Calu3 (cell line): ENCODE data around the gene ZFTA. TPM values are rescaled to one million over a fixed set of nuclear protein-coding genes. Genes with fewer than 3 reads are reported as not detected.
A peak's percentile ranks its signal among the peaks of the same experiment; 100 is the strongest.

Source experiments
- BruUV-seq: library from RNA; stranded (reverse); fragments of 400-500 nt; replicated peaks from 2 replicates; lab custom pipeline; 2021; lab: Mats Ljungman, UMichigan
- CTCF ChIA-PET: fragments of 300-600 bp; sonication (Branson Sonifier 250); formaldehyde crosslinking; loops from one replicate; lab custom pipeline; 2022; ENCODE audit warnings: antibody characterized with exemption; lab: Charles Lee
- DNase-seq: peaks from one replicate; pipeline ENCODE4 v3.0.0; 2022
- H3K27ac Mint-ChIP-seq: one replicate; pipeline ENCODE4 v1.8.0; 2022; ENCODE audit warnings: mixed read lengths; ENCODE audit not compliant: unreplicated experiment
- H3K27me3 Mint-ChIP-seq: one replicate; pipeline ENCODE4 v1.8.0; 2022; ENCODE audit warnings: mixed read lengths; ENCODE audit not compliant: unreplicated experiment
- H3K36me3 Mint-ChIP-seq: one replicate; pipeline ENCODE4 v1.8.0; 2022; ENCODE audit warnings: mild to moderate bottlenecking, moderate library complexity, mixed read lengths; ENCODE audit not compliant: insufficient read depth, unreplicated experiment
- H3K4me1 Mint-ChIP-seq: one replicate; pipeline ENCODE4 v1.8.0; 2022; ENCODE audit warnings: mild to moderate bottlenecking, low read depth, mixed read lengths; ENCODE audit not compliant: unreplicated experiment
- H3K4me3 Mint-ChIP-seq: one replicate; pipeline ENCODE4 v1.8.0; 2022; ENCODE audit warnings: mild to moderate bottlenecking, low read depth, moderate library complexity, mixed read lengths; ENCODE audit not compliant: unreplicated experiment
- H3K9me3 Mint-ChIP-seq: one replicate; pipeline ENCODE4 v1.8.0; 2022; ENCODE audit warnings: low read depth, mixed read lengths; ENCODE audit not compliant: unreplicated experiment
- intact Hi-C: fragments of 100-400 bp; cut with micrococcal nuclease; formaldehyde crosslinking; loops from one replicate; pipeline ENCODE4 v1.10.0; 2022; ENCODE audit not compliant: unreplicated experiment
- total RNA-seq: library from RNA; stranded (reverse); gene quantifications from 2 replicates; pipeline ENCODE4 v1.2.3, GENCODE V29; 2022
- TF ChIP-seq, protein P1 (sequence below): fragments of 200-600 bp; IDR thresholded peaks from one replicate; pipeline ENCODE4 v1.8.0; 2022; ENCODE audit warnings: antibody characterized with exemption; ENCODE audit not compliant: unreplicated experiment

Gene ZFTA
- total RNA-seq, 1 experiment from 2014 or later, result 12.1 TPM

DNA sequence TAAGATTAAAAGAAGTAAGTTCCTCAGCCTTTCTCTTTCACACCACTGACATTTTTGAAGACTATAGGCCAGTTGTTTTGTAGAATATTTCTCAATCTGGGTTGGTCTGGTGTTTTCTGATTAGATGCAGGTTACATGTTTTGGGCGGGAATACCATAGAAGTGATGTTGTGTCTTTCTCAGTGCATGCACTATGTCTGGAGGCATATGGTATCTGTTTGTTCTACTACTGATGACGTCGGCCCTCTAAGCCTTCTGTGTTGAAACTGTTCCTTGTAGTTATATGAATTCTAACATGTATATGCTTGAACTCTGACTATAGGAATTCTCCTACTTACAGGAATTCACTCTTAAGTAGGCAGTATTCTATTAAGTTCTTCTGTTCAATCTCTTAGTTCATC lies 21.6 kb downstream of the ZFTA start:
- Mint-ChIP-seq H3K27me3 (no peaks in the 10 kb centered on the region), H3K36me3 (peaks cover 16% of the 10 kb centered on the region), H3K9me3 (no peaks in the 10 kb centered on the region), H3K4me3 (no peak overlapping the region), H3K27ac (no peak overlapping the region), H3K4me1 (peaks cover 11% of the 10 kb centered on the region)
- CTCF ChIA-PET, result no interaction called here
- no TSS peak for BruUV-seq
- TF ChIP-seq, protein P1, sequence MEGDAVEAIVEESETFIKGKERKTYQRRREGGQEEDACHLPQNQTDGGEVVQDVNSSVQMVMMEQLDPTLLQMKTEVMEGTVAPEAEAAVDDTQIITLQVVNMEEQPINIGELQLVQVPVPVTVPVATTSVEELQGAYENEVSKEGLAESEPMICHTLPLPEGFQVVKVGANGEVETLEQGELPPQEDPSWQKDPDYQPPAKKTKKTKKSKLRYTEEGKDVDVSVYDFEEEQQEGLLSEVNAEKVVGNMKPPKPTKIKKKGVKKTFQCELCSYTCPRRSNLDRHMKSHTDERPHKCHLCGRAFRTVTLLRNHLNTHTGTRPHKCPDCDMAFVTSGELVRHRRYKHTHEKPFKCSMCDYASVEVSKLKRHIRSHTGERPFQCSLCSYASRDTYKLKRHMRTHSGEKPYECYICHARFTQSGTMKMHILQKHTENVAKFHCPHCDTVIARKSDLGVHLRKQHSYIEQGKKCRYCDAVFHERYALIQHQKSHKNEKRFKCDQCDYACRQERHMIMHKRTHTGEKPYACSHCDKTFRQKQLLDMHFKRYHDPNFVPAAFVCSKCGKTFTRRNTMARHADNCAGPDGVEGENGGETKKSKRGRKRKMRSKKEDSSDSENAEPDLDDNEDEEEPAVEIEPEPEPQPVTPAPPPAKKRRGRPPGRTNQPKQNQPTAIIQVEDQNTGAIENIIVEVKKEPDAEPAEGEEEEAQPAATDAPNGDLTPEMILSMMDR, result no peak
- intact Hi-C loops, result no loop called here
- DNase-seq, result no peak

- Mint-ChIP-seq H3K27ac (no peak overlapping the region), H3K9me3 (no peaks in the 10 kb centered on the region), H3K36me3 (peaks cover 6% of the 10 kb centered on the region), H3K4me3 (no peak overlapping the region), H3K27me3 (no peaks in the 10 kb centered on the region), H3K4me1 (peaks cover 11% of the 10 kb centered on the region)
- intact Hi-C loops, result no loop called here
- TF ChIP-seq, protein P1, result no peak
- CTCF ChIA-PET, result interaction anchor here (0.6 kb wide), 1 partner anchor 22 kb away, joined by 3 read pairs; no protein-coding TSS in a partner anchor
- BruUV-seq, result no TSS peak
- no peak for DNase-seq
Measured at GRCh38 chr11:63745304-63746170, 23.0 kb downstream of the ZFTA start.

DNA sequence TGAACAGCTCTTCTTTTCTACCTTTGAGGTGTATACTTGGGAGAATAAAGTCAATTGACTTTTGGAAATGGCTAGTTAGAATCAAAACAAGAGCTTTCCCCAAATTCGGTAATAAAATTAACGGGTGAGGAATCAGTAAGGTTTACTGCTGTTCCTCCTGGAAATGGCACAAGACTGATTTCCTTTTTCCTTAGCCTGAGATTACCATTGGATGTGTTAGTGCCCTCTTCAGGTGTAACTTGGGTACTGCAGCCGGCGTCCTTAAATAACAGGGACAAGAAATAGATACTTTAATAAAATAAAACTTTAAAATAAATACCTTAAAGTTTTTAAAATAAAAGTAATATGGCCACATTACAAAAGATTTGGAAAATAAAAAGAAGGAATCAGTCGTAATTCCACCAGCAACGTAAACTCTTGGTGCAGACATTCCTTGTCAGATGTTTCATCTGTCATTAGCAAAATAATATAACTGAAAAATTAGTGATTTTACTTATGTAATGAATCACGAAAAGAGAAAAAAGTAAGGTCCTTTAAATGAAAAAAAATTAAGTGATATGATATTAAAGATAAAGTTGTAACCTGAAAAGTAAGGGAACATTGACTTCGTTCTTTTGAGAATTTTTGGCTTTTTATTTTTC lies 29.7 kb downstream of the ZFTA start:
- H3K4me1 Mint-ChIP-seq, result peaks cover 9% of the 10 kb centered on the region
- no TSS peak for BruUV-seq

DNA sequence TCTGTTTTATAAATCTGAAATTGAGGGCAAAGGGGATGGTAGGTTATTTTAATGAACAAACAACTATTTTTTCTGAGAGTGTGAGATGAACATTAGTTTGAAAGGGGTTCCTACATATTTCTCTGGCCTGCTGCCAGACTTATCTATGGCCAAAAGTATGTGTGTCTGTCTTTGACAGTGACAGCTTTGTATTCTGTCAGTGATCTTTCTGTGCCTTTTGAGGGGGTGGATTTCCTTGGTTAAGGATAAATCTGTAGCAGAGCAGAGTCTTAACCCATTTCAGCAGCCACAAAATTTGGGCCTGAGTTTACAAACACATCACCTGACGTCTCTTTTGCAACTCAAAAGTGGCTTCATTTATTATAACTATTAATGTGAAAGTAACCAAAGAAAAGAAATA lies 30.9 kb downstream of the ZFTA start:
- H3K4me1 Mint-ChIP-seq, result peaks cover 9% of the 10 kb centered on the region
- peaks cover 18% of the 10 kb centered on the region for H3K36me3 Mint-ChIP-seq
- peak overlapping the region; percentile 45 for H3K27ac Mint-ChIP-seq
- intact Hi-C loops, result loop anchor here (1.0 to 5.0 kb wide), 3 partner anchors 55 to 95 kb away; partner anchors contain the start of gene RTN3
- no TSS peak for BruUV-seq
- H3K27me3 Mint-ChIP-seq, result no peaks in the 10 kb centered on the region
- TF ChIP-seq, protein P1, result no peak
- CTCF ChIA-PET, result interaction anchor here (1.4 kb wide), 1 partner anchor 99 kb away, joined by 4 read pairs; no protein-coding TSS in a partner anchor
- H3K9me3 Mint-ChIP-seq, result no peaks in the 10 kb centered on the region
- H3K4me3 Mint-ChIP-seq, result no peak overlapping the region
- DNase-seq, result no peak

More for the DNA sequence above, 29.7 kb downstream of the ZFTA start:
- no peaks in the 10 kb centered on the region for H3K27me3 Mint-ChIP-seq
- DNase-seq, result peak; percentile 70
- intact Hi-C loops, result loop anchor here (1.0 to 5.0 kb wide), 3 partner anchors 57 to 97 kb away; partner anchors contain the start of gene RTN3
- H3K9me3 Mint-ChIP-seq, result no peaks in the 10 kb centered on the region
- TF ChIP-seq, protein P1, result peak; percentile 79
- CTCF ChIA-PET, result interaction anchor here (1.1 to 1.4 kb wide), 2 partner anchors 68 to 100 kb away, joined by 4 to 5 read pairs; partner anchors contain the start of gene ATL3
- H3K4me3 Mint-ChIP-seq, result no peak overlapping the region
- H3K27ac Mint-ChIP-seq, result no peak overlapping the region
- H3K36me3 Mint-ChIP-seq, result peaks cover 17% of the 10 kb centered on the region
